HEK293 (cell line): ENCODE results near the gene DEAF1.
"Not testable (repeated sequence)": the region's sequence is repeated elsewhere in the genome, so short reads cannot be mapped to it uniquely, and the experiment has no call there.

ENCODE experiments used
- CTCF ChIA-PET: fragments of 350-600 bp; formaldehyde crosslinking; extraction: SDS; loops from one replicate; lab custom pipeline; 2021; ENCODE audit warnings: antibody characterized with exemption; lab: Yijun Ruan, JAX
- POLR2A ChIA-PET: fragments of 300-600 bp; formaldehyde crosslinking; extraction: SDS; loops from one replicate; lab custom pipeline; 2020; ENCODE audit warnings: antibody characterized with exemption, inconsistent platforms; lab: Yijun Ruan, JAX
- H3K27ac ChIP-seq: fragments of 200-500 bp; sonication (Bioruptor generic); 2 replicates; pipeline ENCODE4 v1.5.1; 2014; ENCODE audit warnings: low read depth, low read length, control low read depth, inconsistent platforms; ENCODE audit errors: extremely low read depth
- H3K36me3 ChIP-seq, 2 experiments: fragments of 200-500 bp in 1 of 2; sonication (Bioruptor generic) in 1 of 2; 1 replicate in 1 of 2; 2 replicates in 1 of 2; pipeline ENCODE4 v1.5.1; 2014 to 2017; ENCODE audit warnings: inconsistent platforms in 2 of 2, low read length in 2 of 2; ENCODE audit not compliant: control insufficient read depth in 2 of 2, insufficient read depth in 1 of 2
- H3K4me1 ChIP-seq: fragments of 200-500 bp; sonication (Bioruptor generic); 2 replicates; pipeline ENCODE4 v1.5.1; 2014; ENCODE audit warnings: mild to moderate bottlenecking, low read length, inconsistent platforms; ENCODE audit not compliant: control insufficient read depth, insufficient read depth
- H3K4me3 ChIP-seq: 2 replicates; pipeline ENCODE4 v1.5.1; 2011; ENCODE audit warnings: low read depth, mild to moderate bottlenecking, control low read depth, low read length, moderate library complexity
- H3K9me3 ChIP-seq: fragments of 200-500 bp; sonication (Bioruptor generic); 2 replicates; pipeline ENCODE4 v1.5.1; 2014; ENCODE audit warnings: low read depth, low read length, inconsistent platforms; ENCODE audit not compliant: control insufficient read depth, insufficient read depth
- BCL11A ChIP-seq: fragments of 450-650 bp; formaldehyde crosslinking; IDR thresholded peaks from 2 replicates; pipeline ENCODE4 v1.5.1; 2016; ENCODE audit warnings: low read depth, missing biosample characterization, missing genetic modification characterization
- GLI4 ChIP-seq: fragments of 450-650 bp; formaldehyde crosslinking; IDR thresholded peaks from 2 replicates; pipeline ENCODE4 v1.5.1; 2016; ENCODE audit warnings: missing biosample characterization, missing genetic modification characterization
- HOXD13 ChIP-seq: sonication (generic); formaldehyde crosslinking; IDR thresholded peaks from 2 replicates; pipeline ENCODE4 v1.8.0; 2022; ENCODE audit warnings: missing genetic modification reagents, borderline replicate concordance
- KLF1 ChIP-seq: fragments of 450-650 bp; formaldehyde crosslinking; IDR thresholded peaks from 2 replicates; pipeline ENCODE4 v1.5.1; 2016; ENCODE audit warnings: missing biosample characterization, missing genetic modification characterization
- OVOL3 ChIP-seq: fragments of 450-650 bp; formaldehyde crosslinking; IDR thresholded peaks from 2 replicates; pipeline ENCODE4 v1.5.1; 2016; ENCODE audit warnings: missing biosample characterization, missing genetic modification characterization
- SALL2 ChIP-seq: fragments of 450-650 bp; formaldehyde crosslinking; IDR thresholded peaks from 2 replicates; pipeline ENCODE4 v1.5.0; 2017; ENCODE audit warnings: missing biosample characterization, mild to moderate bottlenecking, missing genetic modification characterization, borderline replicate concordance
- TSHZ1 ChIP-seq: fragments of 450-650 bp; formaldehyde crosslinking; IDR thresholded peaks from 2 replicates; pipeline ENCODE4 v1.5.1; 2016; ENCODE audit warnings: missing biosample characterization, missing genetic modification characterization, borderline replicate concordance
- ZEB2 ChIP-seq: fragments of 450-650 bp; formaldehyde crosslinking; IDR thresholded peaks from 2 replicates; pipeline ENCODE4 v1.5.1; 2016; ENCODE audit warnings: missing biosample characterization, missing genetic modification characterization
- ZNF184 ChIP-seq: fragments of 450-650 bp; IDR thresholded peaks from 2 replicates; pipeline ENCODE4 v1.5.1; 2018; ENCODE audit warnings: missing biosample characterization, mild to moderate bottlenecking, missing genetic modification characterization
- ZNF19 ChIP-seq: fragments of 450-650 bp; formaldehyde crosslinking; IDR thresholded peaks from 2 replicates; pipeline ENCODE4; 2016; ENCODE audit warnings: missing biosample characterization, missing genetic modification characterization, low read depth
- ZNF214 ChIP-seq: fragments of 450-650 bp; formaldehyde crosslinking; IDR thresholded peaks from 2 replicates; pipeline ENCODE4 v1.5.1; 2017; ENCODE audit warnings: missing biosample characterization, mild to moderate bottlenecking, missing genetic modification characterization, borderline replicate concordance
- ZNF266 ChIP-seq: fragments of 450-650 bp; formaldehyde crosslinking; IDR thresholded peaks from 2 replicates; pipeline ENCODE4 v1.5.1; 2016; ENCODE audit warnings: missing biosample characterization, missing genetic modification characterization, low read depth
- ZNF48 ChIP-seq: fragments of 450-650 bp; formaldehyde crosslinking; IDR thresholded peaks from 2 replicates; pipeline ENCODE4 v1.5.1; 2016; ENCODE audit warnings: missing biosample characterization, missing genetic modification characterization
- ZNF501 ChIP-seq: fragments of 450-650 bp; formaldehyde crosslinking; IDR thresholded peaks from 2 replicates; pipeline ENCODE4 v1.5.1; 2016; ENCODE audit warnings: missing biosample characterization, missing genetic modification characterization
- ZNF513 ChIP-seq: fragments of 450-650 bp; IDR thresholded peaks from 2 replicates; pipeline ENCODE4 v1.5.1; 2018; ENCODE audit warnings: missing biosample characterization, missing genetic modification characterization
- ZNF561 ChIP-seq: fragments of 450-650 bp; IDR thresholded peaks from 2 replicates; pipeline ENCODE4 v1.5.1; 2018; ENCODE audit warnings: missing biosample characterization, missing genetic modification characterization, borderline replicate concordance
- ZNF660 ChIP-seq: fragments of 450-650 bp; IDR thresholded peaks from 2 replicates; pipeline ENCODE4 v1.5.1; 2018; ENCODE audit warnings: missing biosample characterization, mild to moderate bottlenecking, missing genetic modification characterization
- ZNF747 ChIP-seq: fragments of 450-650 bp; formaldehyde crosslinking; IDR thresholded peaks from 2 replicates; pipeline ENCODE4 v1.5.1; 2016; ENCODE audit warnings: missing biosample characterization, missing genetic modification characterization
- ZNF843 ChIP-seq: fragments of 450-650 bp; formaldehyde crosslinking; IDR thresholded peaks from 2 replicates; pipeline ENCODE4 v1.5.1; 2016; ENCODE audit warnings: missing biosample characterization, missing genetic modification characterization
- ZXDB ChIP-seq: fragments of 450-650 bp; formaldehyde crosslinking; IDR thresholded peaks from 2 replicates; pipeline ENCODE4 v1.5.1; 2016; ENCODE audit warnings: missing biosample characterization, missing genetic modification characterization

Gene DEAF1

GRCh38 chr11:742156-742546 lies 47.1 kb upstream of the DEAF1 start:
- ChIA-PET POLR2A (interaction anchor here (1.2 kb wide), 1 partner anchor 12 kb away, joined by 4 read pairs; no protein-coding TSS in a partner anchor), CTCF (no interaction called here)
- TF ChIP-seq ZNF184 (tag by site-specific recombination) (no peak), ZNF19 (tag by site-specific recombination) (no peak)
- H3K4me3 ChIP-seq = no peak overlapping the region
- no peak overlapping the region for H3K27ac ChIP-seq
- H3K36me3 ChIP-seq = no peaks in the 10 kb centered on the region
- no peaks in the 10 kb centered on the region for H3K9me3 ChIP-seq
- no peaks in the 10 kb centered on the region for H3K4me1 ChIP-seq

GRCh38 chr11:737899-738298 lies 42.9 kb upstream of the DEAF1 start:
- H3K9me3 ChIP-seq, H3K36me3 ChIP-seq, POLR2A ChIA-PET, H3K4me1 ChIP-seq, H3K4me3 ChIP-seq, H3K27ac ChIP-seq: not testable (repeated sequence)
- CTCF ChIA-PET = interaction anchor here (0.7 kb wide), 2 partner anchors 9 to 181 kb away, joined by 3 read pairs; no protein-coding TSS in a partner anchor

GRCh38 chr11:737366-737765 lies 42.3 kb upstream of the DEAF1 start:
- H3K27ac ChIP-seq = no peak overlapping the region
- ChIA-PET POLR2A (no interaction called here), CTCF (interaction anchor here (0.7 kb wide), 2 partner anchors 9 to 181 kb away, joined by 3 read pairs; no protein-coding TSS in a partner anchor)
- TF ChIP-seq ZNF266 (tag by site-specific recombination) = no peak
- no peak for TF ChIP-seq OVOL3 (tag by site-specific recombination)
- TF ChIP-seq ZNF561 (tag by site-specific recombination) = no peak
- TF ChIP-seq, all 188 proteins: peak for 0
- no peaks in the 10 kb centered on the region for H3K36me3 ChIP-seq
- no peaks in the 10 kb centered on the region for H3K9me3 ChIP-seq
- no peak overlapping the region for H3K4me3 ChIP-seq
- no peaks in the 10 kb centered on the region for H3K4me1 ChIP-seq

- H3K4me3 ChIP-seq, H3K9me3 ChIP-seq, POLR2A ChIA-PET, H3K4me1 ChIP-seq, H3K27ac ChIP-seq, CTCF ChIA-PET, H3K36me3 ChIP-seq: not testable (repeated sequence)
Observed at GRCh38 chr11:734541-734940, 39.5 kb upstream of the DEAF1 start.

- TF ChIP-seq ZNF513 (tag by site-specific recombination) = no peak
- no peak for TF ChIP-seq ZNF747 (tag by site-specific recombination)
- TF ChIP-seq ZNF660 = no peak
- TF ChIP-seq SALL2 (tag by site-specific recombination) = no peak
- TF ChIP-seq ZNF843 = no peak
- no peak for TF ChIP-seq ZNF184 (tag by site-specific recombination)
- no peak for TF ChIP-seq ZNF501 (tag by site-specific recombination)
- no peak for TF ChIP-seq ZEB2 (tag by site-specific recombination)
- no peak for TF ChIP-seq ZNF214
- no peak for TF ChIP-seq KLF1
- no peak for TF ChIP-seq HOXD13 (CRISPR knock-in tag)
- no peak for TF ChIP-seq ZXDB (tag by site-specific recombination)
- no peak for TF ChIP-seq BCL11A (tag by site-specific recombination)
- TF ChIP-seq TSHZ1 (tag by site-specific recombination) = no peak
- no peak for TF ChIP-seq ZNF48 (tag by site-specific recombination)
- TF ChIP-seq GLI4 (tag by site-specific recombination) = no peak
- Histone ChIP-seq H3K4me3 (no peak overlapping the region), H3K4me1 (no peaks in the 10 kb centered on the region), H3K27ac (no peak overlapping the region), H3K36me3 (no peaks in the 10 kb centered on the region), H3K9me3 (no peaks in the 10 kb centered on the region)
- ChIA-PET CTCF (interaction anchor here (0.6 kb wide), 1 partner anchor 371 kb away, joined by 3 read pairs; no protein-coding TSS in a partner anchor), POLR2A (no interaction called here)
Observed at GRCh38 chr11:733072-733471, 38.0 kb upstream of the DEAF1 start.
